HG02759 (cell line): Measurements from ENCODE around the gene TRAF7.

ENCODE experiments used
- ATAC-seq: cut with Tn5 transposase; IDR thresholded peaks from one replicate; pipeline ENCODE4 v1.9.1; 2021; ENCODE audit warnings: mild to moderate bottlenecking, moderate library complexity; ENCODE audit not compliant: unreplicated experiment

TRAF7 gene

GRCh38 chr16:2147378-2147777 is 8.2 kb upstream of the TRAF7 start:
- ATAC-seq: no peak

DNA sequence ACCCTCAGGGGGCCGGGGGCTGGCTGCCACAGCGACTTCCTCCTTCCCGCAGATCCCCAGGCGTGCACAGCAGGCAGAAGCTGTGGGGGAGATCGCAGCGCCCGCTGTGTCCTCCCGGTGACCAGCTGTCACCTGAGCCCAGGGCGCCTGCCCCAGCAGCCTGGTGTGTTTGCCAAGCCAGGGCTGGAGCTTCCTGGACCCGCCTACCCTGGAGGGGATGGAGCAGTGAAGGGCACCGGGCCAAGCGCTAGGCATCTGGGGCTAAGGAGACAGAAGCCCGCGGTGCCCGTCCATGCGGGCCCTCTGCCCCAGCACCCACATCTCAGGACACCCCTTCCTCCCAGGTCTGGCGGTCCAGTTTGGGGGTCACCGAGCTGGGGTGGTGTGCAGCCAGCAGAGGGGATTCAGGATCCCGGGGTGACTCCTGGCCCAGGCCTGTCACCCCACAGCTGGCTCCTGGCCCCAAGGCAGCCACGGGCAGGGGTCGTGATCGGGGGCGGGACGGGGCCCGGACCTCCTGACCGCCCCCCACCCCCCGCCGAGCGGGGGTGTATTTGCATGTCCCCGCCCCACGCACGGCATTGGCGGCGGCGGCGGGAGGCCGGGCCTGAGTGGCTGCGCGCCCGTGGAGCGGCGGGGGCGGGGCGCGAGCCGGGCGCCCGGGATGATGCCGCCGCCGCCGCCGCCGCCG is 7.5 kb upstream of the TRAF7 start, which contains the start of gene RAB26:
Gene RAB26 (plus strand): TSS at position 645 of the 691 bp plus-strand sequence. CDS start 159 bp downstream, outside the sequence.
- ATAC-seq: peak; percentile 41

- no peak for ATAC-seq
Measured at GRCh38 chr16:2148714-2149629, 6.6 kb upstream of the TRAF7 start.

DNA sequence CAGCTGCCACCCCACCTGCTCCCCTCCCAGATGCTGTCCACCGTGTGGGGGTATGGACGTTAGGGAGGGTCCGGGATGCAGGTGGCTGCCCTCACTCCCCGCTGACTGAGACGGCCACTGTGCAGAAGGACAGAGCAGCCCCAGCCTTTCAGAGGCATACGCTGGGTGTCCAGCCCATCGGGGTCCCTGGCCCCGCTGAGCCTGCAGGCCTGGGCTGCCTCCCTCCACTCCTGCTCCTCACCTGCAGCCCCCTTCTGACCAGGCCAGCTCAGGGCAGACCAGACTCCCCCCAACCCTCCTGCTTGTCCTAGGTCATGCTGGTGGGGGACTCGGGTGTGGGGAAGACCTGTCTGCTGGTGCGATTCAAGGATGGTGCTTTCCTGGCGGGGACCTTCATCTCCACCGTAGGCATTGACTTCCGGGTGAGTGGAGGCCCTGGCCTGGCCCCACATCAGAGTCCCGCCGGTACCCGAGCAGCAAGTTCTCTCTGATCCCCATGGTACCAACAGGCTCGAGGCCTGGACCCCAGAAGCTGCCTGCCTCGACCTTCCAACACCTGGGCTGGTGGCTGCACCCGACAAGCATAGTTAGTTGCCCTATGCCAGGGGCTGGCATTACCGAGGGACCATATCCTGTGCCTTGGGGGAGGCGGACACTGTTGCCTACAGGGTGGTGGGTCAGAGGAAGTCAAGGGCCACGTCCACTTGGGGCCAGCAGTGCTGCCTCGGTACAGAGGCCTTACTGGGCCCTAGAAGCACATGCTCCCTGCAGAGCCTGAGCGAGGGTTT is 5.8 kb upstream of the TRAF7 start:
- no peak for ATAC-seq

GRCh38 chr16:2150418-2151187 is 5.0 kb upstream of the TRAF7 start:
- no peak for ATAC-seq

DNA sequence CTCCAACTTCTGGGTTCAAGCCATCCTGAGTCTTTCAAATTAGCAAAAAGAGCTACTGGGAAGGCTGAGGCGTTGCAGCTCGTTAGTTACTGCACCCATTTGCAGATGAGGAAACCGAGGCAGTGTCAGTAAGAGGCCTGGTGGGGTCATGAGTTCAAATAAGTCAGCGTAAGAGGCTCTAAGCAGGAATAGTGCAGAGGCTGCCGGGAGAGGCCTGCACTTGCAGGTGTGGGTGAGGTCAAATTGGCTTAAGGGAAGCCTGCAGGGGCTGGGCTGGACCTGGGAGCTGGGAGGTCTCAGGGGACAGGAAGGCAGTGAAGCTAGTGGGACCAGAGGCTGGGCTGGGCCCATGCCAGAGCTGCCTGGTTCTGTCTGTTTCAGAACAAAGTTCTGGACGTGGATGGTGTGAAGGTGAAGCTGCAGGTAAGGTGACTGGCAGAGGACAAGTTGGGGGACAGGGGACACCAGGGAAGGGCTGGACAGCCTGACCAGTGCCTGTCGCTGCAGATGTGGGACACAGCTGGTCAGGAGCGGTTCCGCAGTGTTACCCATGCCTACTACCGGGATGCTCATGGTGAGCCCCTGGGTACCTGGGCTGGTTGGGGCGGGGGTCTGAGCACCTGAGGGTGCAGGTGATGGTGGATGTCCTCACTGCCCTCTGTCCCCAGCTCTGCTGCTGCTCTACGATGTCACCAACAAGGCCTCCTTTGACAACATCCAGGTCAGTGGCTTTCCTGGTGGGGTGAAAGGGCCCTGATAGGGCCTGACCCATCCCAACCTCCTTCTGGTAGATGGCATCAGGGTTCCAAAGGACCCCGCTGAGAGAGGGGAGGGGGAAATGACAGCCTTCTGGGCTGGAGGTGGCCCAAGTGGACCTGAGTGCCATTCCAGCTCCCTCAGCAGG is 4.1 kb upstream of the TRAF7 start:
- ATAC-seq: no peak

DNA sequence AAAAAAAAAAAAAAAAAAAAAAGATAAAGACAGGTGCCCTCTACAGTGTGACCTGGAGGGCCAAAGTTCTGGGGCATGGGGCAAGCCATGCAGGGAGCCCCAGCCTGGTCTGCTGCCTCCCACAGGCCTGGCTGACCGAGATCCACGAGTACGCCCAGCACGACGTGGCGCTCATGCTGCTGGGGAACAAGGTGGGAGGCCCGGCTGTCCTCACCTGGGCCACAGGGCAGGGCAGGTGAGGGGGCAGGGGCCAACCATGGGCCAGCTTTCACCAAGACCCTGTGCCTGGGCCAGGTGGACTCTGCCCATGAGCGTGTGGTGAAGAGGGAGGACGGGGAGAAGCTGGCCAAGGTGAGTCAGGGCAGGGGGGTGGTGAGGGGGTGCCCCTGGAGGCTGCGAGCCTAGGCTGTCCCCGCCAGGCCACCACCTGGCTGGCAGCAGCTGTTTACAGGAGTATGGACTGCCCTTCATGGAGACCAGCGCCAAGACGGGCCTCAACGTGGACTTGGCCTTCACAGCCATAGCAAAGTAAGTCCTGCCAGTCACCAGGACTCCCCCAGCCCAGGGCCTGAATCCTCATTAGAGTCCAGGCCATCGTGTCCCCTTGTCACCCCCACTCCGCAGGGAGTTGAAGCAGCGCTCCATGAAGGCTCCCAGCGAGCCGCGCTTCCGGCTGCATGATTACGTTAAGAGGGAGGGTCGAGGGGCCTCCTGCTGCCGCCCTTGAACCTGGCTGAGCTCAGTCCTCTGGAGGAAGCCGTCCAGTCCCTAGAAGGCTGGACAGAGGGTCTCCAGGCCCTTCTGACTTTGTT is 2.7 kb upstream of the TRAF7 start:
- ATAC-seq: no peak

GRCh38 chr16:2154533-2155090 is 970 bp upstream of the TRAF7 start:
- ATAC-seq: no peak

DNA sequence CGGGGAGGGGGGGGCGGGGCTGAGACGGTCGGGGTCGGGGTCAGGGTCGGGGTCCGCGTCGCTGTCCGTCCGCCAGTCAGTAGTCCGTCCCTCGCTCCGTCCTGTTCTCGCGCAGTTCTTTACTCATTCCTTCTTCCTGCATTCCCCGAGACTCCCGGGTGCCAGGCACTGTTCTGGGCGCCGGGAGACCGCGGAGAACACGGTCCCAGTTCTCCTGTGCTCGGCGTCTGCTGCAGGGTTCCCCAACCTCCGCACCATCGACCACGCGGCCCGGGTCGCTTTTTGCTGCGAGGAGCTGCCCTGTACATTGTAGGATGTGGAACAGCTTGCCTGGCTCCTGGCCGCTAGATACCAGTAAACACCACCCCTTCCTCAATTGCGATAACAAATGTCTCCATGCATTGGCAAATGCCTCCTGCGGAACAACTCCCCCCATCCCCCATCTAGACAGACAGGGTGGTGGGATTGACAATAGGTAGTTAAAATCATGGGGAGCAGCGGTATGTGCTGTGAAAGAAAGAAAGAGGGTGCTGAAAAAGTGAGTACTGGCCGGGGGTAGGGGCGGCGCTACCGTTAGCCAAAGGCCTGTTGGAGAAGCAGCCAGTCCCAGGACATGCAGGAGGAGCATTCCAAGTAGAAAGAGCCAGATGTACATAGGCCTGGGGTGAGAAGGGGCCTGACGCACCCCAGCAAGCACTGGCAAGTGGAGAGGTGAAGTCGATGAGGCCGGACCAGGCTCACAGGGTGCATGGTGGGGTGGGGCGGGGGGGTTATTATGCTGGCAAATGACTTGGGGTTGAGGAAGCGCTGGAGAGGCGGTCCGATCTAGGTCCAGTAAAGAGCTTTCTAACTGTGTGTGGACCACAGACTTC is 631 bp downstream of the TRAF7 start:
- no peak for ATAC-seq

DNA sequence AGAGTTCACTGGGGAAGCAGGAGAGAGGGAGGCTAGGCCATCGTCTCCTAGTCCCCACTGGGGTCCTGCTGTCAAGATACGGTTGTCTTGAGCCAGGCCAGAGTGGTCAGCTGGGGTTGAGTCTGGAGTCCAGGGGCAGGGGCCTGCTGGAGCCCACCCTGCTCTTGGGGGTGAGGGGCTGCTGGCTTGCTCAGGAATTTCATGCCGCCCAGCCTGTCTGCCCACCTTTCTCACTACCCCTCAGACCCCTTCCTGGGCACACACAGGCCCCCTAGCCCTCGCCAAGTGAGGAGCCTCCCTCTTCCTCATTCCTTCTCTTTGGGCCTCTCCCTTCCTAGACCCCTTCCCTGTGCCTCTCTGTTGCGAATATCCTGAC is 1.3 kb downstream of the TRAF7 start:
- ATAC-seq: no peak

DNA sequence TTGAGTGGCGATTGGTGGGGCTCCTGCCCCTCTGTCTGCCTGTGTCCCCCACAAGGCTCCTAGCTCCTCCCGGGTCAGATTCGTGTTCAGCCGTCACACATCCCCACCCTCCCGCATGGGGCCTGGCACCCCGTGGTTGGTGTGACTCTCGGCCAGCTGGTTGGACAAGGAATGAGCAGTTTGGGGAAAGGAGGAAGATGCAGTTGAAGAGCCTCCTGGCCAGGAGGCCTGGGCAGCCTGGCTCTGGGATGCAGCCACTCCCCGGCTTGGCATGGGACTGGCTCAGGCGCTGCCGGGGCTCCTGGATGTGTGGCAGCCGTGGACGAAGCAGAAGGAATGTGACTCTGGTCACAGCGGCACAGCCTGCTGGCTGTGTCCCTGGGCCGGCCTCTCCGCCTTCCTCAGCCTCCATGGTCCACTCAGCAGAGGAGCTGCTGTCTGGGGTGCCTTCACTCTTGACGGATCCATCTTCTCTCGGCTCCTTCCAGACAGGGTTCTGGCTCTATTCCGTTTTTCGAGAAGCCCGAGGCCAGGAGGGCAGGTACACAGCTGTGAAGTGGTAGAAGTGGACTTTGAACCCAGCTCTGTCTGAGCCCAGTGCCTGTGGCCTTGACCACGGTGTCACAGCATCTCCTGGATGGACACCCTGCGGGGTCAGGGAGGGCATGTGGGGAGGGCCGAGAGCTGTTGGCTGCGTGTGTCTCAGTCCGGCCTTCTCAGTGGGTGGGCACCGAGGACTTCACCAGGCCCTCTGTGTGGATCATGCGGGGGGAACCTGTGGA is 2.1 kb downstream of the TRAF7 start:
- ATAC-seq: no peak

DNA sequence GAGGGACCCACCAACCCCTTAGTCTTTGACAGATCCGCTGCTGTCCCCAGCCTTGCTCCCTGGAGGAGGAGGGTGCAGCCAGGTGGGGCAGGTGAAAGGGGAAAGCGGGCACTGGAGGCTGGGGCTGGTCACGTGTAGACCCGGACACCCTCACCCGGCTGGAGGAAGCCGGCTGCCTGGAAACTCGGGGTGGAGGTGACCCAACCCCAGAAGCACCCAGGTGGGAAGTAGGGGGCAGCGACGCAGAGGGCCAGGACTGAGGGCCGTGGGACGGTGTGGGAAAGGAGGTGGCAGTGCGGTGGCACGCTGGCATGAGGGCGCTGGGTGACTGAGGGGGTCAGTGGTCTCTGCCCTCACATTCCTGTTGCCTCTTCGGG is 2.7 kb downstream of the TRAF7 start:
- ATAC-seq: no peak

DNA sequence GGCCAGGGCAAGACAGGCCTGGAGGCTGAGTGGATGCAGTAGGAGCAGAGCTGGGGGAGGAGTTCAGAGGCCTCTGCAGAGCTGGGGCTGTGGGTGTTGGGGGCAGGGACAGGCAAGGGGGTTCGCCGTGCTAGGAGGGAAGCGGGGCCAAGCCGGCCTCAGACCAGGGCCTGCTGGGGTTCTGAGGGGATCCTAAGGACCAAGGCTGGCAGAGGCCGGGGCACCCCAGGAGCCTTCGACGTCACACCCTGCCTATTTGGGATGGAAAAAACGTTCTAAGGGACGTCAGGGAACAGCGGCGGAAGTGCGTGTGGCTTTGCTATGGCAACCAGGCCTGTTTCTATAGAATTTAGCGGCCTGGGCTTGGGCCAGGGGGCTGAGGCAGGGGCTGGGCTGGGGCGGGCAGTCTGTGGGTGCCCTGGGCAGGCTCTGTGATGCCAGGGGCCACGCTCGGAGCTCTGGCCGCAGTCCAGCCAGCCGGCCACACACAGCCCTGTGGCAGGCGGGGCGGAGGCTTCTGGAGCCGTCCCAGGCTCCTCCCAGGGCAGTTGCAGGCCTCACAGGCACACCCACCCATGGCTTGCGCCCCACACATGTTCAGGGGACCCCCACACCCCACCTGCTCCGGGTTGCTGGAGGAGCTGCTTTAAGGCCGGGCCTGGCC is 3.7 kb downstream of the TRAF7 start:
- no peak for ATAC-seq

DNA sequence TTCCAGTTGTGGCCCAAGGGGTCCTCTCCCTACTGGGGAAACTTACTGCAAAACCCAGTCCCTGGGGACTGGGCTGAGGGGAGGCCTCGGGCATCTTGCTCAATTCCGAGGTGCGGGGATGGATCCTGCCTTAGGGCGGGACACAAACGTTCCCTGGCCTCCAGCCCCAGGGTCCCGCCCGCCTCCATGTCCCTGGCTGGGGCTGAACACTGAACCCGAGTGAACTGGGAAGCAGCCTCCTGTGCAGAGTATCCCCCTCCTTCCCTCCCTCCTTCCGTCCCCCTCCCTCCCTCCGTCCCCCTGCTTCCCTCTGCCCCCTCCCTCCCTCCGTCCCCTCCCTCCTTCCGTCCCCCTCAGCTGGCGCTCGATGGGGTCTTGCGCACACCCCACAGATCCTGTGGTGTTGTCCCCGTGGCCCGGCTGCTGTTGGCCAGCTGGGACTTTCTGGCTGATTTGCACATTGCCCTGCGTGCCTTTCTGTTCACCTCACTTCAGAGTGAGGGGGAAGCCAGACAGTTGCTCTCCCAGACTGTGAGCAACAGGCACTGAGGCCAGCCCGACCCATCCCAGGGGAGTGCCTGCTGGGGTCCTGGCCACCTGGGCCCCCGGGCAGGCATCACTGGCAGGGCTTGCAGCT is 5.5 kb downstream of the TRAF7 start:
- no peak for ATAC-seq

- no peak for ATAC-seq
Measured at GRCh38 chr16:2161911-2162310, 6.3 kb downstream of the TRAF7 start.

DNA sequence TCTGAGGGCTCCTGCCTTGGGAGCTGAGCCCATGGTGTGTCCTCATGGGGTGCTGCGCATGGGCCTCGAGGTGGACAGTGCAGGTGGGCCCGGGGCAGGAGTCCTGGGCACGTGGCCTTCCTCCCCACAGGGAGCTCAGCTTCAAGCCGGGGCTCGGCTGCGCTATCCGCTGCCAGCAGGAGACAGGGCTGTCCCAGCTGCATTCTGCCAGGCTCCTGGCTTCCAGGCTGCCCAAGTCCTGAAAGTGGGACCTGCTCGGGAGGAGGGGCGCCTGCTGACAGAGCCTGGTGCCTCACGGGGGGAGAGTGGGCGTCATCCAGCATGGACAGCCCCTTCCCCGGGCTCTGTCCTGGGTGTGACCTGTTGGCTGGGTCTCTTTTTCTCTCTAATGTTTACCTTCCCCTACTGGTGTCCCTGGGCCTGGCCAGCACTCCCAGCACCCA is 7.1 kb downstream of the TRAF7 start:
- ATAC-seq: no peak
